Thyroid gland (tissue), 4 donors: ENCODE results near the gene SV2B. TPM values are rescaled to one million over a fixed set of nuclear protein-coding genes. Genes with fewer than 3 reads are reported as not detected.

ENCODE experiments used
- DNase-seq, 2 donors: peaks; one replicate each; pipeline ENCODE4 v3.0.0-alpha.2; 2019
- H3K27ac ChIP-seq, 3 donors: fragments of 200-600 bp; sonication (generic); 1 replicate in 2 of 3; 2 replicates in 1 of 3; pipeline ENCODE4 v1.5.1; 2016 to 2019; ENCODE audit warnings: mild to moderate bottlenecking in 1 of 3, moderate library complexity in 1 of 3
- H3K27me3 ChIP-seq: fragments of 200-600 bp; sonication (generic); one replicate; pipeline ENCODE4 v1.5.1; 2019
- H3K36me3 ChIP-seq, 2 donors: fragments of 200-600 bp; sonication (generic); one replicate each; pipeline ENCODE4 v1.5.1; 2016 to 2019
- H3K4me1 ChIP-seq, 2 donors: fragments of 200-600 bp; sonication (generic); one replicate each; pipeline ENCODE4 v1.5.1; 2017 to 2019
- H3K4me3 ChIP-seq, 3 donors: fragments of 200-600 bp; sonication (generic); replicated peaks in 1 of 3; 1 replicate in 2 of 3; 2 replicates in 1 of 3; pipeline ENCODE4 v1.5.1; 2016; ENCODE audit warnings: mild to moderate bottlenecking in 1 of 3
- H3K9me3 ChIP-seq: fragments of 200-600 bp; sonication (generic); one replicate; pipeline ENCODE4 v1.5.1; 2017
- CTCF ChIP-seq, 6 experiments: fragments of 200-600 bp in 3 of 6; fragments of 450-650 bp in 3 of 6; sonication (generic) in 3 of 6; IDR thresholded peaks; one replicate each; pipeline ENCODE4 v1.5.1; 2016 to 2019; ENCODE audit warnings: antibody characterized with exemption in 6 of 6, mild to moderate bottlenecking in 2 of 6, inconsistent platforms in 1 of 6, moderate library complexity in 1 of 6
- POLR2A ChIP-seq, 2 donors: fragments of 450-650 bp; IDR thresholded peaks; one replicate each; pipeline ENCODE4 v1.6.1; 2017; ENCODE audit warnings: antibody characterized with exemption in 2 of 2, mild to moderate bottlenecking in 2 of 2, moderate library complexity in 1 of 2
- WGBS, 2 donors: methylation state at CpG; one replicate each; pipeline ENCODE4 v1.1.5; 2017; 5-methylcytosine and 5-hydroxymethylcytosine counted together
- intact Hi-C: fragments of 100-400 bp; cut with DNase I; formaldehyde crosslinking; loops from one replicate; pipeline ENCODE4 v1.15.1; 2023
- total RNA-seq, 4 donors: library from RNA; depleted of rRNA; stranded (reverse); fragments of >200 nt; gene quantifications; one replicate each; pipeline ENCODE4 v1.2.3, GENCODE V29; 2016

SV2B gene
- total RNA-seq, 4 donors from 2014 or later: 0.83 to 3.9 (median 2.2) TPM

GRCh38 chr15:91061230-91061629 lies 38.8 kb upstream of the SV2B start:
- TF ChIP-seq CTCF (IDR thresholded peaks at IDR 0.05) (no peak), POLR2A (IDR thresholded peaks at IDR 0.05) (no peak)
- Histone ChIP-seq H3K36me3 (no peaks in the 10 kb centered on the region), H3K27ac (no peak overlapping the region), H3K27me3 (no peaks in the 10 kb centered on the region), H3K4me3 (no peak overlapping the region), H3K4me1 (no peaks in the 10 kb centered on the region), H3K9me3 (no peaks in the 10 kb centered on the region)
- intact Hi-C loops: no loop called here
- no peak for DNase-seq
- 85 to 99% methylated on average over 2 of the region's 2 CpGs for whole genome bisulfite sequencing, 2 donors

GRCh38 chr15:91061997-91062396 lies 38.1 kb upstream of the SV2B start:
- TF ChIP-seq POLR2A (IDR thresholded peaks at IDR 0.05) (no peak), CTCF (IDR thresholded peaks at IDR 0.05) (no peak)
- no peak overlapping the region for H3K27ac ChIP-seq
- H3K4me1 ChIP-seq: no peaks in the 10 kb centered on the region
- WGBS, 2 donors: 60 to 66% methylated on average over 5 of the region's 5 CpGs
- H3K36me3 ChIP-seq: no peaks in the 10 kb centered on the region
- DNase-seq: no peak
- no peak overlapping the region for H3K4me3 ChIP-seq
- intact Hi-C loops: no loop called here
- H3K27me3 ChIP-seq: no peaks in the 10 kb centered on the region
- no peaks in the 10 kb centered on the region for H3K9me3 ChIP-seq

GRCh38 chr15:91065505-91065904 lies 34.6 kb upstream of the SV2B start:
- Histone ChIP-seq H3K9me3 (no peaks in the 10 kb centered on the region), H3K4me1 (no peaks in the 10 kb centered on the region), H3K36me3 (no peaks in the 10 kb centered on the region), H3K27ac (no peak overlapping the region), H3K27me3 (no peaks in the 10 kb centered on the region), H3K4me3 (no peak overlapping the region)
- WGBS, 2 donors: 61 to 69% methylated on average over 2 of the region's 2 CpGs
- intact Hi-C loops: no loop called here
- DNase-seq: no peak
- TF ChIP-seq CTCF (IDR thresholded peaks at IDR 0.05) (no peak), POLR2A (IDR thresholded peaks at IDR 0.05) (no peak)

- no peaks in the 10 kb centered on the region for H3K4me1 ChIP-seq
- H3K27me3 ChIP-seq: no peaks in the 10 kb centered on the region
Observed at GRCh38 chr15:91067036-91067435, 33.0 kb upstream of the SV2B start.

GRCh38 chr15:91068436-91068835 lies 31.6 kb upstream of the SV2B start:
- no peak for DNase-seq
- no peak for TF ChIP-seq CTCF (IDR thresholded peaks at IDR 0.05)
- no peak for TF ChIP-seq POLR2A (IDR thresholded peaks at IDR 0.05)
- Histone ChIP-seq H3K4me3 (no peak overlapping the region), H3K36me3 (no peaks in the 10 kb centered on the region), H3K4me1 (no peaks in the 10 kb centered on the region), H3K27me3 (no peaks in the 10 kb centered on the region), H3K9me3 (no peaks in the 10 kb centered on the region), H3K27ac (no peak overlapping the region)
- 96% methylated on average over 2 of the region's 2 CpGs for WGBS, 2 donors
- intact Hi-C loops: no loop called here

More at GRCh38 chr15:91067036-91067435, 33.0 kb upstream of the SV2B start:
- no peak for DNase-seq
- Histone ChIP-seq H3K4me3 (no peak overlapping the region), H3K36me3 (no peaks in the 10 kb centered on the region), H3K27ac (no peak overlapping the region), H3K9me3 (no peaks in the 10 kb centered on the region)
- 88 to 91% methylated on average over 2 of the region's 2 CpGs for WGBS, 2 donors
- TF ChIP-seq CTCF (IDR thresholded peaks at IDR 0.05) (no peak), POLR2A (IDR thresholded peaks at IDR 0.05) (no peak)
- intact Hi-C loops: no loop called here
